Measurements from ENCODE around the gene BCAP31. TPM values are rescaled to one million over a fixed set of nuclear protein-coding genes. Genes with fewer than 3 reads are reported as not detected.

BCAP31 gene
- total RNA-seq, 1 experiment from 2014 or later, result 138 TPM

GRCh38 chrX:153692611-153693156, 31.5 kb downstream of the BCAP31 start:
- Mint-ChIP-seq H3K4me3 (no peak overlapping the region; a peak in 1 of 5 replicates), H3K27ac (peak overlapping the region in 1 of 3 experiments; percentile 92; a peak in 2 of 7 replicates), H3K36me3 (ENCODE audit: insufficient read depth in 1 of 3, low read depth in 3 of 3) (peaks cover 21 to 57% (median 53%) of the 10 kb centered on the region in 3 experiments; a peak in 6 of 7 replicates), H3K27me3 (ENCODE audit: low read depth) (peaks cover 1% of the 10 kb centered on the region; the same call in 1 of the 2 replicates), H3K4me1 (peaks cover 0 to 8% of the 10 kb centered on the region in 2 experiments; a peak in 2 of 4 replicates), H3K9me3 (peaks cover 35 to 62% of the 10 kb centered on the region in 2 experiments)
- Histone ChIP-seq H3K27me3 (ENCODE audit: insufficient read depth, low read length) (no peaks in the 10 kb centered on the region), H3K14ac (ENCODE audit: insufficient read depth, low read length) (no peak overlapping the region), H3K23ac (ENCODE audit: insufficient read length, low read depth, low read length) (no peak overlapping the region), H4K91ac (ENCODE audit: insufficient read length, low read depth, low read length) (no peak overlapping the region), H2AK5ac (ENCODE audit: insufficient read length, low read length) (no peak overlapping the region), H4K5ac (ENCODE audit: insufficient read length, low read depth, low read length) (no peak overlapping the region), H3K79me1 (ENCODE audit: insufficient read depth, low read depth, low read length, poor library complexity, severe bottlenecking) (no peaks in the 10 kb centered on the region), H3K18ac (ENCODE audit: insufficient read length, low read depth, low read length) (no peak overlapping the region), H2BK15ac (ENCODE audit: low read depth, low read length) (no peak overlapping the region), H2BK120ac (ENCODE audit: low read depth, low read length, poor library complexity, severe bottlenecking) (no peak overlapping the region), H2AFZ (ENCODE audit: low read length) (no peak overlapping the region), H3K27ac (ENCODE audit: insufficient read length, low read depth, low read length) (no peak overlapping the region), H3K56ac (ENCODE audit: insufficient read length, low read depth, low read length) (no peak overlapping the region), H3K4me2 (ENCODE audit: insufficient read depth, insufficient read length, low read length) (no peak overlapping the region), H2BK12ac (ENCODE audit: insufficient read length, low read depth, low read length) (no peak overlapping the region), H3K4ac (ENCODE audit: low read depth, low read length) (no peak overlapping the region), H3K4me1 (ENCODE audit: insufficient read depth, low read length) (no peaks in the 10 kb centered on the region; the same call in 1 of the 2 replicates), H3K79me2 (ENCODE audit: insufficient read depth, low read length) (no peaks in the 10 kb centered on the region; the same call in 1 of the 2 replicates), H3K23me2 (ENCODE audit: insufficient read length, low read depth, low read length, poor library complexity, severe bottlenecking) (no peaks in the 10 kb centered on the region), H3T11ph (ENCODE audit: low read length) (no peak overlapping the region), H4K8ac (replicated peaks; ENCODE audit: insufficient read length, low read depth, low read length) (no peak overlapping the region), H3K9me3 (ENCODE audit: control insufficient read depth, low read depth, low read length) (no peaks in the 10 kb centered on the region), H2BK20ac (ENCODE audit: low read depth, low read length, poor library complexity, severe bottlenecking) (no peak overlapping the region), H4K20me1 (ENCODE audit: control insufficient read depth, insufficient read depth, insufficient read length) (peaks cover 5% of the 10 kb centered on the region), H2BK5ac (ENCODE audit: insufficient read length, low read length) (no peak overlapping the region), H3K9ac (ENCODE audit: extremely low read depth, insufficient read length, low read length) (no peak overlapping the region)
- TF ChIP-seq CTCF (conservative IDR thresholded peaks at IDR 0.05), result no peak
- no CpG with 5 or more reads among the region's 24 CpGs for WGBS (ENCODE audit: extremely low coverage, insufficient read length, low lambda C conversion rate)
- no peak for DNase-seq
